ENCODE results near the gene CCNI.
"Not testable (repeated sequence)": the region's sequence is repeated elsewhere in the genome, so short reads cannot be mapped to it uniquely, and the experiment has no call there.

CCNI gene

GRCh38 chr4:77037736-77038135 is 38.1 kb downstream of the CCNI start:
- DNase-seq = no peak

GRCh38 chr4:77037168-77037567 is 38.6 kb downstream of the CCNI start:
- DNase-seq = not testable (repeated sequence)

- no peak for DNase-seq
Observed at GRCh38 chr4:77036206-77036605, 39.6 kb downstream of the CCNI start.

GRCh38 chr4:77035153-77035552 is 40.6 kb downstream of the CCNI start:
- no peak for DNase-seq

- no peak for DNase-seq
Observed at GRCh38 chr4:77031544-77031943, 44.2 kb downstream of the CCNI start.

GRCh38 chr4:77029757-77030156 is 46.0 kb downstream of the CCNI start:
- not testable (repeated sequence) for DNase-seq

- DNase-seq = no peak
Observed at GRCh38 chr4:77028246-77028645, 47.5 kb downstream of the CCNI start.

- no peak for DNase-seq
Observed at GRCh38 chr4:77026322-77026704, 49.5 kb downstream of the CCNI start.

- no peak for DNase-seq
Observed at GRCh38 chr4:77025643-77026321, 50.0 kb downstream of the CCNI start.

GRCh38 chr4:77023920-77024319 is 51.9 kb downstream of the CCNI start:
- DNase-seq = no peak

GRCh38 chr4:77022560-77023179 is 53.1 kb downstream of the CCNI start:
- DNase-seq = no peak

- no peak for DNase-seq
Observed at GRCh38 chr4:77021614-77022089, 54.1 kb downstream of the CCNI start.

- no peak for DNase-seq
Observed at GRCh38 chr4:77020017-77020416, 55.8 kb downstream of the CCNI start.

GRCh38 chr4:77015390-77015789 is 60.4 kb downstream of the CCNI start:
- no peak for DNase-seq

- DNase-seq = no peak
Observed at GRCh38 chr4:77014256-77014655, 61.5 kb downstream of the CCNI start.

GRCh38 chr4:77012726-77013125 is 63.1 kb downstream of the CCNI start:
- DNase-seq = no peak

- no peak for DNase-seq
Observed at GRCh38 chr4:77010841-77011354, 64.9 kb downstream of the CCNI start.

GRCh38 chr4:77009511-77010115 is 66.2 kb downstream of the CCNI start:
- DNase-seq = no peak

- DNase-seq = no peak
Observed at GRCh38 chr4:77007358-77008230, 68.2 kb downstream of the CCNI start.

- no peak for DNase-seq
Observed at GRCh38 chr4:77006753-77007353, 68.9 kb downstream of the CCNI start.

- no peak for DNase-seq
Observed at GRCh38 chr4:77003400-77003799, 72.4 kb downstream of the CCNI start.

- DNase-seq = no peak
Observed at GRCh38 chr4:77002321-77003107, 73.3 kb downstream of the CCNI start.

Data from activated CD8-positive, alpha-beta memory T cell treated with anti-CD3 and anti-CD28 coated beads, Interleukin-2, amount 50 U/mL, for 48 hours (primary cell).